Left lung (tissue), 10 donors: ENCODE results near the gene LAPTM5. TPM values are rescaled to one million over a fixed set of nuclear protein-coding genes. Genes with fewer than 3 reads are reported as not detected.

Experiments used
- ATAC-seq: fragments of 200-7000 bp; cut with Tn5 transposase; one replicate; pipeline ENCODE4 v1.9.1; 2020; ENCODE audit warnings: moderate library complexity
- DNase-seq, 4 donors: peaks; one replicate each; pipeline ENCODE4 v3.0.0-alpha.2; 2013 to 2020
- H3K27ac ChIP-seq, 2 donors: fragments of 200-600 bp; sonication (generic) in 1 of 2; one replicate each; pipeline versions ENCODE4 v1.5.0 to v1.8.0; 2020 to 2021
- H3K27me3 ChIP-seq, 2 donors: fragments of 200-600 bp; sonication (generic) in 1 of 2; one replicate each; pipeline versions ENCODE4 v1.5.0 to v1.8.0; 2020 to 2021
- H3K36me3 ChIP-seq, 2 donors: fragments of 200-600 bp; sonication (generic) in 1 of 2; one replicate each; pipeline versions ENCODE4 v1.5.0 to v1.8.0; 2020 to 2021
- H3K4me1 ChIP-seq, 2 donors: fragments of 200-600 bp; one replicate each; pipeline ENCODE4 v1.8.0; 2021
- H3K4me3 ChIP-seq, 2 donors: fragments of 200-600 bp; sonication (generic) in 1 of 2; one replicate each; pipeline versions ENCODE4 v1.5.0 to v1.8.0; 2020 to 2021; ENCODE audit warnings: mild to moderate bottlenecking in 1 of 2
- H3K9me3 ChIP-seq, 2 donors: fragments of 200-600 bp; sonication (generic) in 1 of 2; one replicate each; pipeline versions ENCODE4 v1.5.0 to v1.8.0; 2020 to 2021
- intact Hi-C, 2 donors: fragments of 100-400 bp; cut with DNase I; formaldehyde crosslinking; loops; one replicate each; pipeline versions ENCODE4 v1.11.2 to v1.14.2; 2022
- polyA plus RNA-seq, 6 donors: library from polyadenylated mRNA; unstranded; fragments of 120-200 nt; gene quantifications; one replicate each; pipeline ENCODE4 v1.2.1, GENCODE V29; 2013; ENCODE audit not compliant: insufficient read length in 6 of 6
- total RNA-seq, 2 donors: library from RNA; stranded (reverse); fragmentation: NEBNext Ultra II Directional; extraction: Animal tissue kit (Norgen Biotek cat#: 25700); gene quantifications; one replicate each; pipeline ENCODE4 v1.2.1, GENCODE V29; 2021
- TF ChIP-seq, protein P1 (sequence below), 2 donors: fragments of 200-600 bp; sonication (generic) in 1 of 2; IDR thresholded peaks; one replicate each; pipeline versions ENCODE4 v1.5.0 to v1.8.0; 2021; ENCODE audit warnings: antibody characterized with exemption in 2 of 2
- donor health status: DM: no; HTN: yes; CAD: no.
- donor health status: DM: no; HTN: no; CAD: no.

Gene LAPTM5
- total and polyA plus RNA-seq, 8 donors: 23.0 to 513 (median 29.5) TPM

- Histone ChIP-seq H3K36me3 (peaks cover 0 to 9% of the 10 kb centered on the region in 2 donors), H3K4me1 (peaks cover 0 to 8% of the 10 kb centered on the region in 2 donors), H3K9me3 (no peaks in the 10 kb centered on the region), H3K27me3 (no peaks in the 10 kb centered on the region), H3K27ac (no peak overlapping the region), H3K4me3 (no peak overlapping the region)
- TF ChIP-seq, protein P1, sequence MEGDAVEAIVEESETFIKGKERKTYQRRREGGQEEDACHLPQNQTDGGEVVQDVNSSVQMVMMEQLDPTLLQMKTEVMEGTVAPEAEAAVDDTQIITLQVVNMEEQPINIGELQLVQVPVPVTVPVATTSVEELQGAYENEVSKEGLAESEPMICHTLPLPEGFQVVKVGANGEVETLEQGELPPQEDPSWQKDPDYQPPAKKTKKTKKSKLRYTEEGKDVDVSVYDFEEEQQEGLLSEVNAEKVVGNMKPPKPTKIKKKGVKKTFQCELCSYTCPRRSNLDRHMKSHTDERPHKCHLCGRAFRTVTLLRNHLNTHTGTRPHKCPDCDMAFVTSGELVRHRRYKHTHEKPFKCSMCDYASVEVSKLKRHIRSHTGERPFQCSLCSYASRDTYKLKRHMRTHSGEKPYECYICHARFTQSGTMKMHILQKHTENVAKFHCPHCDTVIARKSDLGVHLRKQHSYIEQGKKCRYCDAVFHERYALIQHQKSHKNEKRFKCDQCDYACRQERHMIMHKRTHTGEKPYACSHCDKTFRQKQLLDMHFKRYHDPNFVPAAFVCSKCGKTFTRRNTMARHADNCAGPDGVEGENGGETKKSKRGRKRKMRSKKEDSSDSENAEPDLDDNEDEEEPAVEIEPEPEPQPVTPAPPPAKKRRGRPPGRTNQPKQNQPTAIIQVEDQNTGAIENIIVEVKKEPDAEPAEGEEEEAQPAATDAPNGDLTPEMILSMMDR (IDR thresholded peaks at IDR 0.05): no peak
- intact Hi-C loops: loop anchor here in 1 of 2 donors (10.0 kb wide), 1 partner anchor 49 kb away; no protein-coding TSS in a partner anchor
- ATAC-seq (no peak), DNase-seq (no peak)
These were observed 31.3 kb downstream of the LAPTM5 start for GRCh38 chr1:30726236-30726635.

DNA sequence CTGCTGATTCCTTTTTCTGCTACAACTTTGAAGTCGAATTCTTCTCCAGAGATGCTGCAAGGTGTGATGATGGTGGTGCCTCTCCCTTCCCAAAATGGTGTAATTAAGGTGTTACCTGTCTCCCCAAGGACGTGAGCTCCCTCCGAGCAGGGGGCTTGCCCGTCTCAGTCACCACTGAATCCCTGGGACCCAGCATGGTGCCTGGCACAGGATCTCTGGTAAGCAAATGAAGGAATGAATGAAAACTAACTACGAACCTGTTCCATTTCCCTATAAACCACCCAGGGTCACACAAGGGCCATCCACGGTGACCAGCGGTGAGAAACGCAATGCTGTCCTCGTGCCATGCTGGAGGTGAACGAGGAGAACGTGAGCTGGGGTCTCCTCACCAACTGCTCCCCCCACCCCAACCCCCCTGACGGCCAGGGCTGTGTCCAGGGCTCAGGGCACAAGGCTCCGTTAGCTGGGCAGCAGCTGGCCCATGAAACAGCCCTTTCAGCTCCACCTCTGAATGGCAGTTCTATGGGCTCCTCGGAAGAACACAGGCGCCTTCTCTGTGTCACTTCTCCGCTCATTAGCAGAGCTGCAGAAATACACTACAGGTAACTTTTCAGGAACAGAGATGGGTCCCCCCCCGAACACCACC is 32.0 kb downstream of the LAPTM5 start:
- Histone ChIP-seq H3K27ac (no peak overlapping the region), H3K4me1 (peaks cover 0 to 5% of the 10 kb centered on the region in 2 donors), H3K4me3 (no peak overlapping the region), H3K9me3 (no peaks in the 10 kb centered on the region), H3K27me3 (no peaks in the 10 kb centered on the region), H3K36me3 (peaks cover 0 to 9% of the 10 kb centered on the region in 2 donors)
- intact Hi-C loops: loop anchor here in 1 of 2 donors (10.0 kb wide), 1 partner anchor 49 kb away; no protein-coding TSS in a partner anchor
- DNase-seq (no peak), ATAC-seq (no peak)
- TF ChIP-seq, protein P1 (IDR thresholded peaks at IDR 0.05): no peak

- TF ChIP-seq, protein P1 (IDR thresholded peaks at IDR 0.05): no peak
- ATAC-seq (no peak), DNase-seq (no peak)
- Histone ChIP-seq H3K9me3 (no peaks in the 10 kb centered on the region), H3K27ac (no peak overlapping the region), H3K4me1 (peaks cover 0 to 2% of the 10 kb centered on the region in 2 donors), H3K27me3 (no peaks in the 10 kb centered on the region), H3K36me3 (peaks cover 0 to 9% of the 10 kb centered on the region in 2 donors), H3K4me3 (no peak overlapping the region)
- intact Hi-C loops: loop anchor here in 1 of 2 donors (10.0 kb wide), 1 partner anchor 50 kb away; no protein-coding TSS in a partner anchor
These were observed 32.7 kb downstream of the LAPTM5 start for GRCh38 chr1:30724655-30725421.

GRCh38 chr1:30724175-30724574 is 33.4 kb downstream of the LAPTM5 start:
- H3K27me3 ChIP-seq: no peaks in the 10 kb centered on the region
- peaks cover 0 to 8% of the 10 kb centered on the region in 2 donors for H3K4me1 ChIP-seq
- intact Hi-C loops: loop anchor here in 1 of 2 donors (10.0 kb wide), 1 partner anchor 51 kb away; no protein-coding TSS in a partner anchor
- ATAC-seq: no peak
- no peak overlapping the region for H3K4me3 ChIP-seq
- TF ChIP-seq, protein P1 (IDR thresholded peaks at IDR 0.05): no peak
- no peak overlapping the region for H3K27ac ChIP-seq
- H3K36me3 ChIP-seq: peaks cover 0 to 9% of the 10 kb centered on the region in 2 donors
- H3K9me3 ChIP-seq: no peaks in the 10 kb centered on the region
- no peak for DNase-seq

DNA sequence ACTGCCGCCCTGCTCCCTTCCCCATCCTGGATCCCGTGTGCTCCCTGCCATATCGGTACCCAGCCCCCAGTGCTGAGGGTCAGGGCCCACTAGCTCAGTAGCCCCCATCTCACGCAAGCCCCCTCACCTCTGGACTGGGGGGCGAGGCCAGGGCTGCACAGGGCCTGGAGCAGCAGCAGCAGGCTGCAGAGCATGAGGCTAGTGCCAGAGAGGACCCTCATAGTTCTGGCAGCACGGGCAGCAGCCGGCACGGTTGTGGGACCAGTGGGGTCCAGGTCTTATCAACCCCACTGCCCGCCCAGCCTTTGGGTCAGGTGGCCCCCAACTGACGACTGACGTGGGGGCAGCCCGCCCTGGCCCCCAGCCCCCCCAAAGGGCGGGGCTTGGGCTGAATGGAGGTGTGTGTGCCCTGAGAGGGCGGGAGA is 34.2 kb downstream of the LAPTM5 start, which contains the start of gene MATN1:
TSS of gene MATN1 (minus strand) at position 255 of the 425 bp plus-strand sequence. CDS start at position 221, 34 bp downstream.
- intact Hi-C loops: loop anchor here in 1 of 2 donors (10.0 kb wide), 1 partner anchor 51 kb away; no protein-coding TSS in a partner anchor
- Histone ChIP-seq H3K27ac (no peak within 1 kb of the TSS), H3K4me1 (peaks cover 0 to 12% of the 10 kb centered on the region in 2 donors), H3K4me3 (no peak within 1 kb of the TSS), H3K36me3 (peaks cover 0 to 9% of the 10 kb centered on the region in 2 donors), H3K9me3 (no peaks in the 10 kb centered on the region), H3K27me3 (no peaks in the 10 kb centered on the region)
- DNase-seq (no peak), ATAC-seq (no peak)
- TF ChIP-seq, protein P1 (IDR thresholded peaks at IDR 0.05): no peak
